HG03064 (cell line): Measurements from ENCODE around the gene TANK.
"Not testable (repeated sequence)": the region's sequence is repeated elsewhere in the genome, so short reads cannot be mapped to it uniquely, and the experiment has no call there.

Experiments
- ATAC-seq: cut with Tn5 transposase; IDR thresholded peaks from one replicate; pipeline ENCODE4 v1.9.1; 2021; ENCODE audit warnings: low read depth; ENCODE audit not compliant: unreplicated experiment

Gene TANK

GRCh38 chr2:161257123-161257952 lies 97.1 kb downstream of the TANK start:
- no peak for ATAC-seq

GRCh38 chr2:161265874-161266273 lies 105.6 kb downstream of the TANK start:
- ATAC-seq: no peak

GRCh38 chr2:161269111-161269510 lies 108.9 kb downstream of the TANK start:
- no peak for ATAC-seq

- ATAC-seq: peak; percentile 73
Measured at GRCh38 chr2:161273038-161273760, 113.0 kb downstream of the TANK start.

GRCh38 chr2:161278564-161279229 lies 118.5 kb downstream of the TANK start:
- ATAC-seq: not testable (repeated sequence)

GRCh38 chr2:161279230-161279815 lies 119.1 kb downstream of the TANK start:
- not testable (repeated sequence) for ATAC-seq

GRCh38 chr2:161280906-161281323 lies 120.7 kb downstream of the TANK start:
- ATAC-seq: not testable (repeated sequence)

GRCh38 chr2:161281615-161282310 lies 121.5 kb downstream of the TANK start:
- not testable (repeated sequence) for ATAC-seq

- not testable (repeated sequence) for ATAC-seq
Measured at GRCh38 chr2:161282311-161282644, 122.0 kb downstream of the TANK start.

GRCh38 chr2:161283926-161284325 lies 123.7 kb downstream of the TANK start:
- no peak for ATAC-seq
